Measurements from ENCODE around the gene CDYL. TPM values are rescaled to one million over a fixed set of nuclear protein-coding genes. Genes with fewer than 3 reads are reported as not detected.

Gene CDYL
- total RNA-seq, 1 donor from 2014 or later, result 47.2 TPM

DNA sequence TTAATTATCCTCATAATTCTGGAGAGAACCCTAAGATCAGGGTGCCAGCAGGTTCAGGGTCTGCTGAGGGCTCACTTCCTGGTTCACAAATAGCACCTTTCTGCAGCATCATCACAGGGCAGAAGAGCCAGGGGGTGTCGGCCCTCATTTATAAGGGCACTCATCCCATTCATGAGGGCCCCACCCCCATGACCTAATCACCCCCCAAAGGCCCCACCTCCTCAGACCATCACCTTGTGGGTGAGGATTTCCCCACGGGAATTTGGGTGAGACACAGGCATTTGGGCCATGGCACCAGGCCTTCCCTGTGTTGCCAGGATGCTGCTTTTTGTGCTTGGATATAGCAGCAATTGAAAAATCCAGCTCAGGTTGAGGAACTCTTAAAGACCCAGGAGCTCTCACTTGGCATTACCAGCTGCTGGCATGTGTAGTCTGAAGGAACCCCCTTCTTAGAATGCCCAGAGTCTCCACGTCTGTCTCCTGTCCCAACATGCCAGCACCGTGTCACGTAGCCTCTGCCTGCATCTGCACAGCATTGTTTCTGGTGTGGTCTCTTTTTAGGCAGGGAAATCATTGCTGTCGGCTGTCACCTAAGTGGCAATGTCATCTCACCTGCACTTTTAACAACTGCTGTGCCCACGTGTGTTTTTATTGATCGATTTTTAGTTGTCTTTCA is 156.2 kb downstream of the CDYL start:
- no peak for DNase-seq (ENCODE audit: low read depth, low spot score)

DNA sequence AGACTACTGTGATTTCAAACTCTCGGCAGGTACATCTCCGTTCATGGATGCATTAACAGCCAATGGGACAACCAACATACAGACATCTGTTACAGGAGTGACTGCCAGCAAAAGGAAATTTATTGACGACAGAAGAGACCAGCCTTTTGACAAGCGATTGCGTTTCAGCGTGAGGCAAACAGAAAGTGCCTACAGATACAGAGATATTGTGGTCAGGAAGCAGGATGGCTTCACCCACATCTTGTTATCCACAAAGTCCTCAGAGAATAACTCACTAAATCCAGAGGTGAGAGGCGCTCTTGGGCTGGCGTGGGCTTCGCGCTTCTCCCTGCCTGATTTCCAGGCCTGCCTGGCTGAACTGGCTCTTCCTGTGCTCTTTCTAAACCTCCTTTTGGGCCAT is 159.3 kb downstream of the CDYL start:
- no peak for DNase-seq (ENCODE audit: low read depth, low spot score)

DNA sequence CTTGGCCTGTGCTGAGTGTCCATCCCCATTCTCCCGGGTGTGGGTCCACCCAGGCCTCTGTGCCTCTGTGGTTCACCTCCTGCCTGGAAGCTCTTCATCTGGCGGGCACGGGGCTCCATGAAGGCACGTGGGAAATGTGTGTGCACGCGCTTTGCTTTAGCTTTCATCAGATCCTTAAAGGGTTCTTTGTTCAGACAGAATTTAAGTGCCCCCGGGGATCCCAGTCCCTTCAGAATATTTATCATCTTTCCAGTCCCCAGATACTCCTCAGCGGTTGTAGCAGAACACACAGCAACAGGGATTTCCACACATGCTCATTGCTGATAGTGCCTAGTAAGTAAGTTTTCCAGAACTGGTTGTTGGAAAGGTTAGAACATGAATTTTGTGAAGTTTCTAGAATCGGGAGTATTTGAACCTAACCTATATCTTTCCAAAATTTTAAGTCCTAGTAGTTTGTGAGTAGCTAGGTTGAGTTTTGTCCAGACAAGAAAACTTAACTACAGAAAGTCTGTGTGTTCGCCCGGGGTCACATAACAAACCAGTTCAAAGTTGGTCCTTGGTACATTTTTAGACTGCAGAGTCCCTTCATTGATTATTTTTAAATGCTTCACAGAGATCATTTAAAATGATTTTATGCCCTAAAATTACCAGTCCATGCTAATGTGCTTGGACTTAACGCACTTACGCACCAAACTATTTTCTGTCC is 159.9 kb downstream of the CDYL start:
- DNase-seq (ENCODE audit: low read depth, low spot score), result no peak

DNA sequence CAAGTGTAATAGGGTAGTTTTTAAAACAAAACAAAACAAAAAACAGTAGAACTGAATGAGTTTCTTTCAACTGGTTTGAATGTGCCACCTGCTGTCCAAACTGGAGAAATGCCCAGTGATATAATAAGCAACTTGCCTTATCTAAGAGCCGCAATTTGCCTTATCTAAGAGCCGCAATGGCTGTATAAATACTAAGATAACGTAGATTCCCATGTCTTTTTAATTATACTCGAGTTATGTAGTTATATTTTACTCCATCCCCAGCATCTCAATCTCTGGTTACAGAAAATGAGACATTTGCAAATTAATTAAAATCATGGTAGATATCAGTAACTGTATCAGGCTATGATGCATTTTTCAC is 160.5 kb downstream of the CDYL start:
- peak; percentile 47 for DNase-seq (ENCODE audit: low read depth, low spot score)

DNA sequence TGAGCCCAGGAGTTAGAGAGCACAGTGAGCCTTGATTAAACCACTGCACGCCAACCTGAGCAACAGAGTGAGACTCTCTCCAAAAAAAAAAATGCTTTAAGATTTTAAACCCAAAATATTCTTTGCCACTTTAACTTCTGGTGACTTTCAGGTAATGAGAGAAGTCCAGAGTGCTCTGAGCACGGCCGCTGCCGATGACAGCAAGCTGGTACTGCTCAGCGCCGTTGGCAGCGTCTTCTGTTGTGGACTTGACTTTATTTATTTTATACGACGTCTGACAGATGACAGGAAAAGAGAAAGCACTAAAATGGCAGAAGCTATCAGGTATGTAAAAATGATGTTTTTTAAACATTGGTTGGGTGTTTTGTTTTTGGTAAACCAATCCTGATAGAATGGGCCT is 161.2 kb downstream of the CDYL start:
- DNase-seq (ENCODE audit: low read depth, low spot score), result no peak

DNA sequence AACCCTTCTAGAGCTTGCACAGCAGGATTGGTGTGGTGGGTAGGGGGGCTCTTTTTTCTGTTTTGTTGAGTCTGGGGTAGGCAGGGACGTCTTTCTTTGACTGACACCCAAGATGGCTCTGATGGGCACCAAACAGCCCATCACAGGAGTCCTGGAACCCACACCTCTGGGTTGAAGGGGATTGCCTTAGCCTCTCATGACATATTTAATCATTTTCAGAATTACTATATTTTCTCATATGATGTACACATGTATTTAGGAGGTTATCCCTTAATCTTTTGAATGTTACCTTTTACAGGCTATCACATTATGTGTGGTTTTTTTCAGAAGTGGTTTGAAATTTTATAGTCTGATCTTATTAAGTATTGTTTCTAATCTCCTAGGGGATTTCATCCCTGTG is 163.0 kb downstream of the CDYL start:
- no peak for DNase-seq (ENCODE audit: low read depth, low spot score)

DNA sequence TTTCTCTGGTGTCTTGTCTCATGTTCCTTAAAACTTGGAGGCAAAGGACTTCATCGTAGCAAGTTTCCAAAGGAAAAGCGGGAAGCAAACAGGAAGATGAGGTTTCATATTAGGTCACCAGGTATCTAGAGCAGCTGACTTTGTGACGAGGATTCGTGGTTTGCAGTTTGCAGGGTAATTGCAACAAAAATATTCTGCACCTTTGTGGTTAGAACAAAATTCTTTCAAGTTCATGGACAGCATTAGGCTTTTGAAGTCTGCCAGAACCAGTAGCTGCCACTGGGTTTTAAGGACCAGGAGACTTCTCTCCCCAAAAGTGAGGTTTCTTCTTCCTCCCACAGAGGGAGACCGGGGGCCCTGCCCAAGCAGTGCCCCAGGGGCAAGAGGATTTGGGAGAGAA is 164.2 kb downstream of the CDYL start:
- DNase-seq (ENCODE audit: low read depth, low spot score), result no peak

DNA sequence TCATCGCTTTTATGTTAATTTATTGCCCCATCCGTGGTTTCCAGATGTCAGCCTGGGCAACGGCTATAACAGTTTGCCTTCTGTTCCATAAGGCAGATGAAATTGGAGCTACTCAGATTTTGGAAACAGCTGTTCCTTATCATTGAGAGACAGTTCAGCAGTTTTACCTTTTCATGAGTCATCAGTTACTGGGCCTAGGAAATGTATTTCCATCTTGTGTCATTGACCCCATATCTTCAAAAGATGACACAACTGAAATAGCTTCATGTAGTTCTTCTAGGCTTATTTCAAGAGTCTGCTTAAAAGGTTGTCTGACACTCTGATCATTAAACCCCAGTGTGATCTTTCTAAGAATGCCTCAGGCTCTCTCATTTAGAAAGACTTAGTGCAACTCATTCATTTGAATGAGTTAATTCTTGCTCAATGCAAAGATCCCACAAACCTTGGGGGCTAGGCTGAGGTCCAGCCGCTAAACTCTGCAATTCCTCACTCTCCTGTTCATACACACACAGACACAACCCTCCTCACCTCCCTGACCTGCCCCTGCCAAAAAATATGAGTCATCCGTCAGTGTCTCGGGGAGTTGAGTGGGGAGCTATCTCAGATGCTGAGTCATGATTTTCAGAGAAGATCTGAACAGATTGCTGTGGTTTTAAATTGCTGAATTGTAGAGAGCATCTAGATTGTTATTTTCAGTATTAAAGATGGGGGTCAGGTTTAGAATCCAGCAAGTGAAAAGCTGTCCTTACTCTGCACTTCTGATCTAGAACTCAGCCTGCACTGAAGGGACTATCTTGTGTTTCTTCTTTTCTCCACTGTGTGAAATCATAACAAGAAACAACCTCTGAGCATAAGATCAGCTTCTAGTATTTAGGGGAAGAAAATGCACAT is 165.8 kb downstream of the CDYL start:
- DNase-seq (ENCODE audit: low read depth, low spot score), result peak; percentile 5

DNA sequence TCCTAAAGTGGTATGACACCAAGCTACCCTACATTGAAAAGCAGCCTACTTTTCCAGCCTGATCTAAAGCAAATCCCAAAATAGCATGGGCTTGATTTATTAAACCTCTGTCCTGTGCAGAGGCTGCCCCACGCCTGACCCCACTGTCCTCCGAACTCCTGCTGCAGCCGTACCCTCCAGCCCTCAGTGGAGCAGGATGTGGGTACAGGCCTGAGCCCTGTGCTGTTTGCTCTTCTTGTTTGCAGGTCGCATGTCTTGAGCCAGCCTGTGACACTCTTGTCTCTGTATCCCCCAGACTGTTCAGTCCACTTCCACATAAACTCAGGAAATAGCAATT is 166.4 kb downstream of the CDYL start:
- DNase-seq (ENCODE audit: low read depth, low spot score), result no peak

DNA sequence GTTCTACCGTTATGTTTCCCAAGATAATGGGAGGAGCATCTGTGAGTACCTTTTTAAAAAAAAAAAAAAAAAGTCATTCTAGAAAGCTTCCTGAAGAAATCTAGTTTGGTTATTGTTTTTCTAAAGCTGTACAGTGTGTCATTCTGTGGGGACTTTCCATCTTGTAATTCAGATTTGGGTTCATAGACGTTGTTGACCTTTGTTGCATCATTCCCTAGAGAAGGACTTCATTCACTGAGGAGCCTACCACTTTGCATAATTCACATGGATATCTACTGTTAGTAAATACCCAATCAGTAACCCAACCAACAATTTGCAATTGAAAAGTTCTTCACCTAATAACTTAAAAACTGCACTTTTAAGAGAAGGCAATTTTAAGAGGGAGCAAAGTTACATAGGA is 167.5 kb downstream of the CDYL start:
- no peak for DNase-seq (ENCODE audit: low read depth, low spot score)

DNA sequence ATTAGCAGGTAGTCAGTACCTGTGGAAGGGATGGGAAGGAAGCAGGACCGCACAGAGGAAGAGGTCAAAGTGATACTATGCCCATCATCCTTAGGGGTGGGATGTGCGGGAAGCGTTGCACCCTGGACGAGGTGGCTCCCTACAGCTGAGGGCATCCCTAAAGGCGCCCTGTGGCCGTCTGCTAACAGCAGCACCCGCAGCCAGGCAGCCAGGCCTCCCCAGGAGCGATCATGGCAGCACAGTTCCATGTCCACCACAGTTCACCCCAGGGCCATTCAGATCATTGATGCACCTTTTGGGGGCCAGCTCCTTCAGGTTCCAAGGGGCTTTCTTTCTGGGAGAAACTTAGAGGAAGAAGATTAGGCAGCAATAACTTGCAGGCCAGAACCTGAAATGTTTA is 168.1 kb downstream of the CDYL start:
- DNase-seq (ENCODE audit: low read depth, low spot score), result no peak

DNA sequence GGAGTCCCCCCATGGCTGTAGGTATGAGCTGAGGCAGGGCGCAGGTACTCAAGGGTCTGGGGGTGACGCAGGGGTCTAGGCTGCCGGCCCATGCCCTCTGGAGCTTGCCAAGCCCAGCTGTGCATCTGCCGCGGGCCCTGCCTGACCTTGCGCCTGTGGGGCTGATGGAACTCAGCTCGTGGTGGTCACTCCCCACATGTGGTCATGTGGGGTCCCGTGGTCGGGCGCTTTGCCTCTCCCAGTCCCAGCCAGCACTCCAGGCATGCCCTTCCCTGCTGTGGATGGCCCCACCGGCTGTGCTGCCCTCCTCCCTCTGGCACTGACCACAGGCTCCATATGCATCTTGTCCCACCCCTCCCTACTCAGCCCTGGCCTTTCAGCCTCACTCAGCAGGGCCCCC is 170.3 kb downstream of the CDYL start:
- DNase-seq (ENCODE audit: low read depth, low spot score), result no peak

DNA sequence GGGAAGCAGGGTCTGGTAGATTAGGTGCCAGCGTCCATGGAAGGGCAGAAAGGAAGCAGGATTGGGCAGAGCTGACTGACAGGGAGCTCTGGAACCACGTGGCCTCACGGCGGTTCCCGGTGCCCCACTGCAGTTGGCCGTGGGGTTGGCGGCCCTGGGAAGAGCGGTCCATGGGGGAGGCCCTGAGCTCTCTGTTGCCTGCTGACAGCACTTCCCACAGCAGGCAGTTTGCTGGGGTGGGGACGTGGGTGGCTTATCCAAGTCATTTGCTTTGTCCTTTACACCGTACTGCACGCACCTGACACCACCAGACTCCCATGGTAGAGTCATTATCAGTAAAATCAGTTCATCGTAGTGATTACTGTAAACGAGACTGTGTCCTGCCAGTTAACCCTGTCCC is 171.5 kb downstream of the CDYL start:
- no peak for DNase-seq (ENCODE audit: low read depth, low spot score)

DNA sequence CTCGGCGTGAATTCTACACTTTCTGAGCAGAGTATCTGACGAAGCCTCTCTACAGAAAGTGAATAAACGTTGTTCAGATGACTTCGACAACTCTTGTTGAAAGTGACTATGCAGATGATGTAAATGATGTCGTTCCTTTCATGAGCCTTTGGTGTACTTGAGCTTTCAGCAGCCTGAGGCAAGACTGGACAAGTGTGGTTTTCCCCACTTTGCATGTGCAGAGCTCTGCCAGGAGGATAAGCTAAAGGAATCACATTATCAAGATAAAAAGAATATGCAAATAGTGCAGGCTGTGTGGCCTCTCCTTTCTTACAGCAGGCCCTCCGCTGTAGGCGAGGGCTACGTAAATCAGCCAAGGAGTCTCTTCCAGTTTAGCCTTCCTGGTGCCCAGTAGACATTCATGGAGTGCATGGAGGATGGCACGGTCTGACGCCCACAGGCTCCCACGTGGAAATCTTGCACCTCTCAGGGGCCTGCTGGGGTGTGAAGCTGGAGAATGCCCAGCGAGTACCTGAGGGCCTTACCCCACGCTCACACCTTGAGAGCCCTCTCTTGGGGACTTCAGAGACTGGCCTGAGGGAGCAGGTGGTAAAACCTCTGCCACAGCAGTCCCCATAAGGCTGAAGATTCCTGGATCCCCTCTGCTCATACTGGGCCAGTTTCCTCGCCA is 172.7 kb downstream of the CDYL start:
- DNase-seq (ENCODE audit: low read depth, low spot score), result no peak

DNA sequence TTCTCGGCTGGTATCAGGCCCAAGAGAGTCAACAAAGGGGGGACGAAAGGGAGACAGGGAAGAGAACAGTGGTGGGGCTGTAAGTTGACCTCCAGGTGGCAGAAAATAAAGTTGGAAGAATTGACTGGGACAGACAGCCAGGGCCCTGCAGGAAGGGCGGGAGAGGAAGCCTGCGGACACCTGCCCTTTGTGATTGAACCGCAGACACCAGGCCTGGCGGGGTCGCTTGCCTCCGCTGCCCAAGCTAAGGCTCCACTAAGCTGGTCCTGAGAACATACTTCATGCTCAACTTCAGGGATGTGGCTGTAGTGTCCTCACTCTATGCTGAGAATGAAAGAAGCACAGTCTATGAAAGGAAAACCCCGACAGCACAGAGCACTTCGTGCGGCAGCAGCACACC is 173.9 kb downstream of the CDYL start:
- DNase-seq (ENCODE audit: low read depth, low spot score), result no peak

DNA sequence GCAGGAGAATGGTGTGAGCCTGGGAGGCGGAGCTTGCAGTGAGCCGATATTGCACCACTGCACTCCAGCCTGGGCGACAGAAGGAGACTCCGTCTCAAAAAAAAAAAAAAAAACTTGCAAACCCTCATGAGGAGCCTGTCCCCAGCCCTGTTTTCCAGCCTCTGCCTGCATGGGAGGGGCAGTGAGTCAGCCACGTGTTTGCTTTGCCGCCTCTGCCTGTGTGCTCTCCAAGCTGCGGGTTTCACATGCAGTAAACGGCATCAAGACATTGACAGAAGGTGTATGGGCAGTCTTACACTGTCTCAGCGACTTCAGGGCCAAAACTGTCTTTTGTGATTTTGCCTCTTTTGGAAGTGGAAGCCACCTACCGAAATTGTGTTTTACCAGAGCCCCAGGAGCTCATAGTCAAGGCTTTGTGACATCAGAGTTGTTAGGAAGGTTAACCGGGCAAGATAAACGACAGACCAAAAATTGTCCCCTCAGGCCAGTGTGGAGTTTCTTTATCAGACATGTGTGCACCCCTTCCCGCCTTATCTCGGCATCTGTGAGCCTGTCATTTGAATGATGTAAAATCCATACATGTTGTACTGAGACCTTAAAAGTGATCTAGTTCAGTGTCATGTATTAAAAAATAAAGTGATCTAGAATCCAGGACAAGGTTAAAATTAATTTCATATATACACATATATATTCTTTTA is 174.8 kb downstream of the CDYL start:
- no peak for DNase-seq (ENCODE audit: low read depth, low spot score)

DNA sequence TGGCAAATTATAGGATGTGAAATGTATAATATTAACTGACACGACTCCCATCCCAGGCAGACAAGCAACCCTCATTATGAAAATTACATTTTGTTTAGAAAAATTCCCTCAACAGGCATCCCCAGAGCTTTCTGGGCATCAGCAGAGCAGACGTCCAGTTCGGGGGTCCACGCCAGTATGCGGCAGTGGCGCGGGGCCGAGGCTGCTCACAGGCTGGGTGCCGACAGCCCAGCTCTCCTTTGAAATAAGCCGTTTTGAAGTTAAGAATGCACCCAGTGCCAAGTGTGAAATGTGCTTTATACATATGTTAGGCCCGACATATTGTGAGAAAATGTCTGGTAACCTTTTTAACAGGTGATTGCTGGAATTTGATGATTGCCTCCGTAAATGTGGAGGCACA is 177.2 kb downstream of the CDYL start:
- no peak for DNase-seq (ENCODE audit: low read depth, low spot score)

DNA sequence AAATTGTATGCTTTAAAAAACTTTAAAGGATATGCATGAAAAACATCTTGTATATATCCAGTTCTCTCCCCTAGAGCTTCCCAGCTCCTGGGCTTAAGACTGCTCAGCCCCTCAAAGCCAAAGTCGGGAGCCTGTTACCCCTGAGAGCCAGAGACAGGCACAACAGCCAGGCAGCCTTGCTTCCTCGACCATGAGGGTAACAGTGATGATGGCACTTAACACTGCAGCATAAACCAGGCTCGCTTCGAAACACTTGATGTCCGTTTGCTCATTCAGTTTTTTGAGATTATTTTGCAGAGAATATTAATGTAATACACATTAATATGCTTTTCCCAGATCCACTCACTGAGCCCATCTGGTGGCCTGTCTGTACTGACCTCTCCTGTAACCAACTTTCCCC is 180.4 kb downstream of the CDYL start:
- no peak for DNase-seq (ENCODE audit: low read depth, low spot score)

DNA sequence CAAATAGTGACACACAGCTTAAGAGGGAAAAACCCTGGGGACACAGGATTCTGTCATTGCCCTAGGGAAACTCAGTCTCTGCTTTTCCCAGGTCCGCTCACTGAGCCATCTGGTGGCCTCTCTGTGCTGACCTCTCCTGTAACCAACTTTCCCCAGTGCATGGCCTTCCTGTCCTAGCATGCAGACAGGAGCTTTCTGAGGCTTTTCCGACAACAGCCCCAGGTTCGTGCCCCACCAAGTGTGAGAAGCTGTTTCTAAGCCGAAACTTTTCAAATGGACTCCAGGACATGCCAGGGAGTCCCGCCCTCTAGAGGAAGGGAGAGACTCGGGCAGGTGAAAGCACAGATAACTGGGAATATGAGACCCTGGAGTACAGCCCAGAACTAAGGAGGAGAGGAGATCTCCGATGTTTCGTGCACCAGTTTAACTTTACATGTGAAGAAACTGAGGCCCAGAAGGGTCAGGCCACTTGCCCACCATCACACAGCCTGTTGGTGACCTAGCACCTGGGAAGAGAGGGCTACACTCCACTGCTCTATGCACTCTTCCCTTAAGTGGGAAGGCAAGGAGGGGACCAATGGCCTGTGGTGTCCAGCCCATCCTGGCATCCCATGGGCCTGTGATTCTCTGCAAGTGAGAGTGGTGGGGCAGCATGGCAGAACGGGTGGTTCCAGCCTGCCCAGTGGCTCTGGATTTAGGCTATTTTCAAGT is 181.5 kb downstream of the CDYL start:
- no peak for DNase-seq (ENCODE audit: low read depth, low spot score)

DNA sequence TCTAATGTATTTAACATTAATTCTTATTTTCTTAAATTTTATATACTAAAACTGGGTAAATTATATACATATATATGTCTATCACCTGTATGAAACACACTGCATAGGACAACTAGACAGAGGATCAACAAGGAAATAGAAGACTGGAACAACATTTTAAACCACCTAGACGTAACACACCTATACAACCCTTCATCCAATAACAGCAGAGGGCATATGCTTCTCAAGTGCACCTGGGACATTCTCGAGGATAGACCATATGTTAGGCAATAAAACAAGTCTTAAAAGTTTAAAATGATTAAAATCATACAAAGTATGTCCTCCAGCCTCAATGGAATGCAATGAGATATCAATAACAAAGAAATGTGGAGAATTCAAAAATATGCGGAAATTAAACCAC is 182.4 kb downstream of the CDYL start:
- DNase-seq (ENCODE audit: low read depth, low spot score), result no peak

Data from pulmonary artery endothelial cell (primary cell).